Ureter (tissue), 1 donor: ENCODE results near the gene C11orf54. TPM values are rescaled to one million over a fixed set of nuclear protein-coding genes. Genes with fewer than 3 reads are reported as not detected.
"Not testable (repeated sequence)": the region's sequence is repeated elsewhere in the genome, so short reads cannot be mapped to it uniquely, and the experiment has no call there.

Experiments used
- DNase-seq: peaks from one replicate; pipeline ENCODE4 v3.0.0-alpha.2; 2020; ENCODE audit warnings: low spot score
- total RNA-seq: library from RNA; stranded (reverse); gene quantifications from one replicate; pipeline ENCODE4 v1.2.4, GENCODE V29; 2023
- donor health status: DM: yes; HTN: yes; CAD: no.

The C11orf54 gene
- total RNA-seq, 1 donor from 2014 or later, result 25.6 TPM

DNA sequence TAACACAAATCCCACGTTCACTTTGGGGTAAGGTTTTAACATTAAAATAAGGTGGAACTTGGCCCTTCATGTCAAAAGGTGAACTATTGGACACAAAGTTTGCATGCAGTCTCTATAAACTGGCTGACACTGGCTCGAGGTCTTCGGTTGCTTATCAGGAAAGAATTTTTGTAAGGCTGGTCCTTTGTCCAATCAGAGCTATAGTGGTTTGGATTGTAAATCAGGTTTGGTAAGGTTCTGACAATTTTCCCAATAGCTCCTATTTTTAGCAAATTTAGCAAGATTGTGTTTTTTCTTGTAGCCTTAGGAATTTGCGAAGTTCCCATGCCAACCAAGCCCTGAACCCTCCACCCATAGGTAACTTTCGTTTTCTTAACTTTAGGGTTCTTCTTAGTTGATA is 25.0 kb downstream of the C11orf54 start:
- DNase-seq, result no peak

DNA sequence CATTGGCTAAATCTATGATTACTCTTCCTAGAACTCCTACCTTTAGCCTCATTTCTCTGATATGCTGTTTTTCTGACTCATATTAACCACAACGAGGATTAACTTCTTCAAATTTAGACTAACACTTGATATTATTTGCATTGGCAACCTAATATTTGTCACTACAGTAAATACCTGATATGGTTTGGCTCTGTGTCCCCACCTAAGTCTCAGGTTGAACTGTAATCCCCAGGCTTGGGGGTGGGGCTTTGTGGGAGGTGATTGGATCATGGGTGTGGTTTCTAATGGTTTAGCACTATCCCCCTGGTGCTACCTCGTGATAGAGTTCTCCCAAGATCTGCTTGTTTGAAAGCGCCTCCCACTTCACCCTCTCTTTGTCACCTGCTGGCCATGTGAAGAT is 25.5 kb downstream of the C11orf54 start:
- DNase-seq, result no peak

DNA sequence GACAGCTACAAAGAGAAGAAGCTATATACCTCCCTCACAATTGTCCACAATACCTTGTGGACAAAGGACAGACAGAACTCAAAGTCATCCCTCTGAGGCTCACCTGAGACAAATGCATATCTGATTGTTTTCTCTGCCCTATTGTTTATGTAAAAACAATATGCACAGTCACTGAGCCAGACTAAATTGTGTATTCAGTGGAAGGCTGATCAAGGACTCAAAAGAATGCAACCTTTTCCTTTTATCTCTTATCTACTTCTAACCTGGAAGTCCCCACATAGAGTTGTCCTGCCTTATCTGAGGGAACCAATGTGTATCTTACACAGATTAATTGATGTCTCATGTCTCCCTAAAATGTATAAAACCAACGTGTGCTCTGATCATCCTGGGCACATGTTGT is 28.7 kb downstream of the C11orf54 start:
- DNase-seq, result no peak

DNA sequence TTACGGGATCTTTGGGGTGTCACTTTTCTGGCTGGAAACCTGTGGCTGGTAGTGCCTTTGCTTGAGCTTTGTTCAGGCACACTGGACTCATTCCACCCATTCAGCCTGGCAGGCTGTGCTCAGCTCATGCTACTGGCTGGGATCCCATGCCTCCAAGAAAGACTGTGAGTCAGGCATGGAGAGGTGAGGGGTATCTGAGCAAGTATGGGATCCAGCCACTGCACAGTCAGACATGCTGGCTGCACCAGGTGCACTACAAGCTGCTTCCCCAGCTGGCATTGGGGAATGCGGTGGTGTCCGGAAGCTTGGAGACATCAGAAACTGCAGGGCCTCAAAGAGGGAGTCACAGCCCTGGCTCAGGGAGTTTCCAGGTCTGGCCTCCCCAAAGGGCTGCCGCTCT is 30.7 kb downstream of the C11orf54 start:
- DNase-seq, result no peak

DNA sequence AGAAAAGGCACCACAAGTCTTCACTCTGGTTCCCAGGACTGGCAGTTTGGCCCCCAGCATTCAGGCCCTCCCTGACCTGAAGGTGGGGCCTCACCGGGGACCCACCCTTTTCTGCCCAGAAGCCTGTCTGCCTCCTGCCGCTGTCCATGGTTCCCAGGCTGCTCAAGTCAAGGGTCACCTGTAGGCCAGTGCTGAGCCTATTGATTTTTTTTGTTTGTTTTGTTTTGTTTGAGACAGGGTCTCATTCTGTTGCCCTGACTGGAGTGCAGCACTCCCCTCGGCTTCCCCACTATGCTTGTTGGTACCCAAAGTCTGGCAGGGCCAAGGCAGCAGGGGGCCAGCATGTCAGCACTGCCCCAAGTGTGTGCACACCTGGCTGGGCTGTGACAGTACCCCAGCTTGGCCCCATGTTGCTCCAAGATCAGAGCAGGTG is 31.6 kb downstream of the C11orf54 start:
- DNase-seq, result no peak

DNA sequence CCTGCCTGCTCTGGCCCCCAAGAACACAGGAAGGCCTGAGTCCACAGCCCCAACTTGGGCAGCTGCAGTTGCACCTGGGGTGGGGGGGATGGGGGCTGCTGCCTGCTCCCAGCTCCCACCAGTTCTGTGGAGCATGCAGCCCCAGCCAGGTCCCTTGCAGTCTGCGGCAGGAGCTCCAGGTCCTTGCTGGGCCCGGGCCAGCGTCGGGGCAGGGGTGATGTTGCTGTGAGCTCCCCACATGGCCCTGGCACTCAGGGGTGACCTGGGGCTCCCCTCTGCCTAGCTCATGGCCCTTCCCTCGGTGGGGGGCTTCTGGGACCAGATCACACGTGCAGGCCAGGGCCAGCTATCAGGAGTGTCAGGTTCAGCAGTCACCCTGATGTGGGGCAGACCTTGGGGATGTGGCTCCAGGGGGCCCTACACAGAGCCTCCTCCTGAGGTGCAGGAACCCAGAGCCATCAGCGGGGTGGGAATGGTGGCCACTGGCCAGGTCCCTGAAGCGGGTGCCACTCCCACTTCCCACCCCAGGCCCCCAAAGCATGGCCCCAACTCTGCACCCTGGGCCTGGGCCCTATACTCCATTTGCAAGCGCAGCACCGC is 32.2 kb downstream of the C11orf54 start:
- no peak for DNase-seq

DNA sequence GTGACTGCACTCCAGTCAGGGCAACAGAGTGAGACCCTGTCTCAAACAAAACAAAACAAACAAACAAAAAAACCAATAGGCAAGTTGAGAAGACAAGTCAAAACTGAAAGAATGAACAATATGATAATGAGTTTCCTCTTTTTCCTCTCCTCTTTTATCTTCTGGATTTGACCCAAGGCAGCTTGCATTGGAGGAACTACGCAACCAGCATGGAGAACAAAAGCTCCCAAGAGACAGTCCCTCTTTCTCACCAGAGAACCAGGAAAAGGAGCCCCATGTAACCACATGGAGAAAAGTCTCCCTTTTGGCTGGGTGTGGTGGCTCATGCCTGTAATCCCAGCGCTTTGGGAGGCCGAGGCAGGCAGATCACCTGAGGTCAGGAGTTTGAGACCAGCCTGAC is 33.1 kb downstream of the C11orf54 start:
- DNase-seq, result not testable (repeated sequence)

DNA sequence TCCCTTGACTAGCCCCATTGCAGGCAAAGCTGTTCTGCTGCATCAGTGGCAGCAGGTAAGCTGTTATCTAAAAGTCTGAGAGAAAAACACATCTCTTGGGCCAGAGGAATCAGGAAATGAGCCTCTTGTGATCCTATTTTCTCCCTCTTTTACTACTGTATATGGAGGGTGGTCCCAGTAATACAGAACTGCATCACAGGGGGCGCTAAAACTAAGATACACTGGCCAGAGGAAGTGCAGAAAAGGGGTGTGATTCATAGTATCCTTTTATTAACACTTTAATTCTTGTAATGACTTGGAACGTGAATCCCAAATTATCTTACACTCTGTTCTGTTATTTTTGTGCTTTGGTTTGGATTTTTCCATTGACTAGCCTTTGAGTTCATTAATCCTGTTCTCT is 33.8 kb downstream of the C11orf54 start:
- no peak for DNase-seq

DNA sequence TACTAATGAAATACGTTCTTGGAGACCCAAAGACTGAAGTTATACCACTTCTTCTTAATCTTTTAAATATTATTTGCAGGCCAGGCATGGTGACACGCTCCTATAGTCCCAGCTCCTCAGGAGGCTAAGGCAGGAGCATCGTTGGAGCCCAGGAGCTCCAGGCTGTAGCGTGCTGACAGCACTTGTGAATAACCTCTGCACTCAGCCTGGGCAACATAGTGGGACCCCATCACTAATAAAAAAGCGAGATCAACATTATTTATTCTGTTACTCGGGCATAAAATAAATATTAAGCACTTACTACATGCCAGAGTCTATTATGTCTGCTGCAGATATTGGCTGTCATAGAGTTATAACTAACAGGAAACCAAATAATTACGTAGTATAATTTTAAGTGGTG is 41.9 kb downstream of the C11orf54 start:
- DNase-seq, result no peak

DNA sequence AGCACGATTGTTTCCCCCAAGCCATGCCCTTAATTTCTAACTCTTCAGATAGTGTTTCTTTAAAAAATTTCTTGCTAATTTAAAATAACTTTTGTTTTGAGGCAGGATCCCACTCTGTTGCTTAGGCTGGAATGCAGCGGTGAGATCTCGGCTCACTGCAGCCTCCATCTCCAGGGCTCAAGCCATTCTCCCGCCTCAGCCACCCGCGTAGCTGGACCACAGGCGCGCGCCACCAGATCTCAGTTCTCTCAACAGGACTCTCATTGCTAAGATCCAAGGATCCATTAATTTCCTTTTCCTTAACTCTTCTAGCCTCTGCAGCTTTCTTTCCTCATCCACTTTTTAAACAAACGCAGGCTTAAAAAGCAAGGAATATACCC is 42.3 kb downstream of the C11orf54 start:
- no peak for DNase-seq

DNA sequence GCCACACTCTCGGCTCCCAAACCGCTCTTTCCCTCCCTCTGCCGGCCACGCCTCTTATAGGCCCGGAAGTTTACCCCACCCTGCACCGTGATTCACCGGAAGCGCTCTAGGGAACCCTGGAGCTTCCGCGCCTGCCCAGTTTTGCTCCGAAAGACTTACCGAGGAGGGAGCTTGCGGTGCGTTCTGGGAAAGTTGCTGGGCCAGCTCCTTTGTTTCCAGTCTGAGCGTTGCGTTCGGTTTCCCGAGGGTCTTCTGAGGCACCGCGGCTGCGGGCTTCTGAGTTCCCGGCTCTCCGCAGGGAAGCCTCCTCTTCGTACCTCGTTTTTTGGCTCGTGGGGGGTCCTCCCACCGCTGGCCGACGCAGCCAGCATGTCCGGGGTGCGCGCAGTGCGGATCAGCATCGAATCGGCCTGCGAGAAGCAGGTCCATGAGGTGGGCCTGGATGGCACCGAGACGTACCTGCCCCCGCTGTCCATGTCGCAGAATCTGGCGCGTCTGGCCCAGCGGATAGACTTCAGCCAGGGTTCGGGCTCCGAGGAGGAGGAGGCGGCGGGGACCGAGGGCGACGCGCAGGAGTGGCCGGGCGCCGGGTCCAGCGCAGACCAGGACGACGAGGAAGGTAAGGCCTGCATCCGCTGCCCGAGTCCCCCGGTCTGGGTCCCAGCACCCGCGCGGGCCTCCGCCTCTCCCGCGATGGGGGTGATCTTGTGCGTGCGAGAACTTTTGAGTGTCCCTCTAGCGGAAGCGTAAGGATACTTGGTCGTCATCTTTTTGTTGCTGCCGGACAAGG is 42.9 kb downstream of the C11orf54 start, which contains the start of gene MED17:
Gene MED17, plus strand, starts transcription at position 138 of the 790 bp plus-strand sequence. Its CDS starts 232 bp downstream, at position 370.
- peak; percentile 93 for DNase-seq

DNA sequence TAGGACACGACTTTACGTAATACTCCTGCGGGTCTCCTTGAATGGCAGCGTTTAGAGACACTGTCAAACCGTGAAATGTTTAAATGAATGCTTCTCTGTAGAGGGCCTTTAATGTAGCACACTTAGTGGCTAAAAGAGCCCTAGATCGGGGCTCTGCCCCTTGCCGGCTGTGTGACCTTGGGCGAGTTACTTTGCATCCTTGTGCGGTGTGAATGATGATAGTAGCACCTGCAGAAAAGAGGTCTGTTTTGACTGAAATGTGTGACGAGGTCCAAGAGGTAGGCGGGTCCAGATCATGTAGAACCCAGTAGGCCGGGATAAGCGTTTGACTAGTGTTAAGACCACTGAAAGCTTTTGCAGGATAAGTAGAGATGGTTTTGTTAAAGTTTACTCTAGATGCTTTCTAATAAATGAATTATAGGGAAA is 43.5 kb downstream of the C11orf54 start:
- DNase-seq, result no peak

DNA sequence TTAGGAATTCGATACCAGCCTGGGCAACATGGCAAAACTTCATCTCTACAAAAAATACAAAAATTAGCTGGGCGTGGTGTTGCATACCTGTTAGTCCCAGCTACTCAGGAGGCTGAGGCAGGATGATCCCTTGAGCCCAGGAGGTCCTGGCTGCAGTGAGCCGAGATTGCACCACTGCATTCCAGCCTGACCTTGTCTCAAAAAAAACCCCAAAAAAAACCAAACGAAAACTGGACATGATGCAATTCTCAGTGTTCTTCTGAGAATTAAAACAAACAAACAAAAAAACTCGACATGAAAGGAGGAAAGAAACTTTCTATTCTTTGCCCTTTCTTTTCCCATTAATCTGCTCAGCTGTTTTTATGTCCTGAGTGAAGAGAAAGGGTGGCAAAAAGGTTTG is 50.0 kb downstream of the C11orf54 start:
- no peak for DNase-seq

DNA sequence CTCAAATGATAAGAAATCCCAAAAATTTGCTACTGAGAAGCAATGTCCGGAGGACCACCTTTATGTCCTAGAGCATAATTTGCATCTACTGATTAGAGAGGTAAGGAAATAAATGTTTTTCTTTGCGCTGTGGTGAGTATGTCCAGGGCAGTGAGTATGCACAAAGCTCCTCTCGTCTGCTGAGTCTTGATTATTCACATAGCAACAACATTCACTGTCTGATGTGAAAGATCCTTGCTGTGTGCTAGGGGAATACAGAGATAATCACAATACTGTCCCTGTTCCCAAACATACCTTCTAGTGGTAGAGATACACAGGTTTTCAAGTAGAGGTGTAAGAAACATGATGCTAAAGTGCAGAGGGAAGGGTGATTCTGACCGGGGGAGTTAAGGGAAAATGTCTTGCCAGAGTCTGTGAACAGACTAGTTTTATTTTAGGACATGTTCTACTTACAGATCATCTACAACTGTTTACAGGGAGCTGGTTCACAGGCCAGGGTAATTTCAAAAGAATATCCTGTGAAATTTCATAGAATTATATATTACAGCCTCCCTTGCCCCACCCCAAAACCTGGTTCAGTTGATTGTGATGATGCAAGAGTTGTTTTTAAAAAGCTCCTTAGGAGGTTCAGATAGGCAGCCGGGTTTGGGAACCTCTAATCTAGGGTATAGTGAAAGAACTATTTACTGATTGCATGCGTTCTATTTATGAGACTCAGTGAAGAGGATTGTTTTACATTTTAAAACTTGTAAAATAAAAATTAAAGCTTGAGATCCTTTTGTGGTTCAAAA is 55.2 kb downstream of the C11orf54 start:
- DNase-seq, result no peak

DNA sequence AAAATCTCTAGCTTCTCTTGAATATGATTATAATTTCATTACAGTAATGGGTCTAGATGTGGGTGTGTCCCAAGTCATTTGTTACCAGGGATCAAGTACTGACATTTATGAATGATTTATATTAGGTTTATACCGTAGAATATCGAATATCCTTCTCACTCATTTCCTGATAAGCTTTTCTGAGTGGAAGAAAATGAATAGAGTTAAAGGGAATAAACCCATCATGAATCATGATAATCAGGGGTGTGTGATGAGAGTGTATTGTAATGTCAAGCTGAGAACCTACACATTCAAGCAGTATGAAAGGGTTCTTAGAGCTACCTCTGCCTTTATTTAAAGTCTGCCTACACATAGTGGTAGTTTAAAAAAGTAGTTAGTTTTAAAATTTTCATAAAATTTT is 59.9 kb downstream of the C11orf54 start:
- DNase-seq, result no peak

DNA sequence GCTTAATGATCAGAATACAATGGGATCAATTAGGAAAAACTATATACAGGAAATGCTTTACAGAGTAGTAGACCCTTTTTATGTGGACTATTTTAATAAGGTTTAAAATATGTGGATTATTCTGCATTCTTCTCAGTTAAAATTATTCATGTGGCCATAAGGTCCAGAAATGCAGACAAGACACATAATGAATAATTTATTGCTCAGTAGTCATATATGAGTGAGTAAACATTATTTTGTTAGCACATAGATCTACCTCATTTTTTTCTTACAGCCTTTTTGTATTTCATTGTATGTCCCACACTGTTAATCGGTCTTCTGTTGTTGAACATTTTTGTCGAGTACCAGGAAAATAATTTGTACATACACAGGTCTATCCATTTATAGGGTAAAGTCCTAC is 63.4 kb downstream of the C11orf54 start:
- DNase-seq, result no peak

DNA sequence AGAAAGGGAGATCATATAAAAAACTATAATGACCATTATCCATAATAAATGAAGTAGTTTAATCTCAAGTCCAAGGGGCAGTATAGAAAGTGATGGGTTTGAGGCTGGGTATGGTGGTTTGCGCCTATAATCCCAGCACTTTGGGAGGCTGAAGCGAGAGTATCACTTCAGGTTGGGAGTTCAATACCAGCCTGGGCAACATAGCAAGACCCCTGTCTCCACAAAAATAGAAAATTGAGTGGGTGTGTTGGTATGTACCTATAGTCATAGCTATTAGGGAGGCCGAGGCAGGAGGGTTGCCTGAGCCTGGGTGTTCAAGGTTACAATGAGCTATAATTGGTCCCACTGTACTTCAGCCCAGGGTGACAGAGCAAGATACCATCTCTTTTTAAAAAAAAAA is 66.5 kb downstream of the C11orf54 start:
- DNase-seq, result no peak

DNA sequence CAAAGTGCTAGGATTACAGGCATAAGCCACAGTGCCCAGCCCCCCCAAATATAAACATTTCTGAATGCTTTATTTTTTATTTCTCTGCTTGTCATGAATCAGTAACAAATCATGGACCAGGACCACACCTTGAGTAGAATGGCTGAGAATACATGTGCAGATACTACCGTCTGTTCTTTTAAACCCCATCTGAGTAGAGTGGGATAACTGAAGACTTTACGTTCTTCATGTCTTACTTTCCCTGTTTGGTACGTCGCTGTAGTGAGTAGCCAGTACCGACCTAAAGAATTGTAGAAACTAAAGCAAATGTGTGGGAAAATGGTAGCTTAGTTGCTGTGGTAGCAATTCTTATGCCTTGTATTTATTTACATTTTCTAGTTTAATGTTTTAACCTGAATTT is 72.5 kb downstream of the C11orf54 start:
- no peak for DNase-seq
